Naive thymus-derived CD4-positive, alpha-beta T cell (primary cell): ENCODE data around the gene EIF3F. TPM values are rescaled to one million over a fixed set of nuclear protein-coding genes. Genes with fewer than 3 reads are reported as not detected.

Source experiments
- ATAC-seq: fragments of 150-1000 bp; cut with Tn5 transposase; 2 replicates; pipeline ENCODE4 v1.10.0; 2021; ENCODE audit warnings: mild to moderate bottlenecking, moderate library complexity
- CTCF ChIA-PET: fragments of 350-600 bp; sonication (Branson Sonifier 250); formaldehyde crosslinking; loops from one replicate; lab custom pipeline; 2021; ENCODE audit warnings: antibody characterized with exemption; lab: Charles Lee
- POLR2A ChIA-PET: fragments of 350-600 bp; sonication (Branson Sonifier 250); formaldehyde crosslinking; loops from one replicate; lab custom pipeline; 2021; ENCODE audit warnings: antibody characterized with exemption, inconsistent platforms; lab: Charles Lee
- DNase-seq, 9 donors: peaks; one replicate each; pipeline versions ENCODE4 v3.0.0 to v3.0.0-alpha.2; 2020 to 2022; ENCODE audit warnings: mixed read lengths in 1 of 9
- H3K27ac ChIP-seq: one replicate; pipeline ENCODE4 v1.7.0; 2013; ENCODE audit warnings: mild to moderate bottlenecking, low read depth, low read length, moderate library complexity
- H3K27me3 ChIP-seq, 2 donors: one replicate each; pipeline ENCODE4 v1.7.0; 2013; ENCODE audit warnings: low read length in 2 of 2, mild to moderate bottlenecking in 2 of 2, moderate library complexity in 2 of 2; ENCODE audit not compliant: control insufficient read depth in 2 of 2, insufficient read depth in 2 of 2
- H3K36me3 ChIP-seq, 3 experiments: 1 replicate in 2 of 3; 2 replicates in 1 of 3; pipeline ENCODE4 v1.7.0; 2013; ENCODE audit warnings: low read length in 3 of 3, mild to moderate bottlenecking in 3 of 3, moderate library complexity in 1 of 3; ENCODE audit not compliant: insufficient read depth in 3 of 3, control insufficient read depth in 2 of 3
- H3K4me1 ChIP-seq, 2 donors: one replicate each; pipeline ENCODE4 v1.7.0; 2013; ENCODE audit warnings: low read length in 2 of 2, mild to moderate bottlenecking in 2 of 2, moderate library complexity in 1 of 2; ENCODE audit not compliant: control insufficient read depth in 2 of 2, insufficient read depth in 2 of 2
- H3K4me3 ChIP-seq: 2 replicates; pipeline ENCODE4 v1.7.0; 2013; ENCODE audit warnings: mild to moderate bottlenecking, low read length
- H3K9me3 ChIP-seq, 3 experiments: 1 replicate in 2 of 3; 2 replicates in 1 of 3; pipeline ENCODE4 v1.7.0; 2013; ENCODE audit warnings: low read length in 3 of 3; ENCODE audit not compliant: control insufficient read depth in 2 of 3
- H3K27ac Mint-ChIP-seq, 9 donors: one replicate each; pipeline ENCODE4 v1.8.0; 2020 to 2022; ENCODE audit warnings: mixed read lengths in 9 of 9, mild to moderate bottlenecking in 8 of 9, moderate library complexity in 5 of 9, inconsistent platforms in 2 of 9
- H3K27me3 Mint-ChIP-seq, 5 donors: one replicate each; pipeline ENCODE4 v1.8.0; 2021 to 2022; ENCODE audit warnings: mixed read lengths in 5 of 5, mild to moderate bottlenecking in 1 of 5
- H3K36me3 Mint-ChIP-seq, 5 donors: one replicate each; pipeline ENCODE4 v1.8.0; 2020 to 2022; ENCODE audit warnings: mixed read lengths in 5 of 5, mild to moderate bottlenecking in 3 of 5, inconsistent platforms in 1 of 5
- H3K4me1 Mint-ChIP-seq, 7 donors: one replicate each; pipeline ENCODE4 v1.8.0; 2020 to 2022; ENCODE audit warnings: mixed read lengths in 7 of 7, mild to moderate bottlenecking in 3 of 7, inconsistent platforms in 1 of 7
- H3K4me3 Mint-ChIP-seq, 10 donors: one replicate each; pipeline ENCODE4 v1.8.0; 2020 to 2022; ENCODE audit warnings: mild to moderate bottlenecking in 10 of 10, mixed read lengths in 10 of 10, moderate library complexity in 6 of 10, inconsistent platforms in 2 of 10
- H3K9me3 Mint-ChIP-seq, 11 donors: one replicate each; pipeline ENCODE4 v1.8.0; 2020 to 2022; ENCODE audit warnings: mixed read lengths in 11 of 11, mild to moderate bottlenecking in 4 of 11, inconsistent platforms in 1 of 11, moderate library complexity in 1 of 11
- intact Hi-C, 2 donors: fragments of 100-400 bp; cut with micrococcal nuclease; formaldehyde crosslinking; loops; one replicate each; pipeline ENCODE4 v1.15.1; 2023
- polyA plus RNA-seq, 2 donors: library from polyadenylated mRNA; unstranded; fragments of 300-500 nt; fragmentation: Illumina TruSeq; gene quantifications; one replicate each; pipeline ENCODE4 v1.2.3, GENCODE V29; 2021
- total RNA-seq, 6 experiments: library from RNA in 5 of 6; stranded (reverse) in 5 of 6; gene quantifications; 1 replicate in 5 of 6; 2 replicates in 1 of 6; pipeline ENCODE4 v1.2.3 and lab custom pipeline; 2021 to 2026

The EIF3F gene
- total and polyA plus RNA-seq, 7 experiments from 2014 or later, result 222 to 555 (median 358) TPM

DNA sequence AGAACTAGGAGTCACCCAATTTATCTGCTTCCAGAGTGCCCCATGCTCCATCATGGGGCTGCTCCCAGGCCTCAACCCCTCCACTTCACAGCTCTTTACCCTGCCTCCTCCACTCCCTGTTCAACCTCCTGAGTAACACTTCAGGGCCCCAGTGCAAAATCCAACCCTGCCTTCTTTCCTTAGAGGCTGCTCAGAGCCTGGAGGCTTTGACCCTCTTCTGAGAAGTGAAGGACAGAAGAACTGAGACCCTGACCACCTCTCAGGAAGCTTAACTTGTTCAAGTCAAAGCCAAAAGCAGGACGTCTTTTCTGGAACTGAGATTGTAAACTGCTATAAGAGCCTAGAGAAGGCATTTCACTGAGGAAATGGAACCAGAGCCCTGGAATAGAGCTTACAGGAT is 15.5 kb downstream of the EIF3F start:
- Histone ChIP-seq H3K9me3 (no peaks in the 10 kb centered on the region), H3K27me3 (no peaks in the 10 kb centered on the region), H3K27ac (no peak overlapping the region), H3K36me3 (peaks cover 2 to 24% (median 7%) of the 10 kb centered on the region in 3 experiments), H3K4me3 (no peak overlapping the region), H3K4me1 (no peaks in the 10 kb centered on the region)
- Mint-ChIP-seq H3K27me3 (no peaks in the 10 kb centered on the region), H3K27ac (peak overlapping the region in 1 of 9 donors; percentile 63), H3K4me3 (no peak overlapping the region), H3K36me3 (peaks cover 0 to 23% (median 9%) of the 10 kb centered on the region in 5 donors), H3K9me3 (no peaks in the 10 kb centered on the region), H3K4me1 (no peaks in the 10 kb centered on the region)
- intact Hi-C loops, result loop anchor here in 1 of 2 donors (10.0 kb wide), 1 partner anchor 262 kb away; the partner anchor contains the start of gene LMO1
- POLR2A ChIA-PET, result no interaction called here
- ATAC-seq, result no peak
- CTCF ChIA-PET, result no interaction called here
- no peak for DNase-seq

DNA sequence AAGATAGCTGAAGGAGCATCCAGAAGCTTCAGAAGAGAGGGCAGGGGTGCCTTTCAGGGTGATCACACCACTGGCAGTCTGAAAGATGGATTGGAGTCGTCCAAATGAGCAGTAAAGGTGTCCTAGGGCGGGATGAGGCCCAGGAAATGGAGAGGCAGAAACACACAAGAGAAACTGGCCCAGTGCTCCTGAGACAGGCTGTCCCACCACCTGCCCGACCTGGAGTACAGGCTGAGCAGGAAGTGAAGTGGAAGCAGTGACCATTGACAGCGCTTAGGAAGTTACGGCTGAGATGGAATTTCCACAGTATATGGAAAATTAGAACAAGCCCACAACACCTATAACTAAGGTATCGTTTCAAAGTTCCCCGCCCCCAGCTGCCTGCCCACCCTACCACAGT is 16.1 kb downstream of the EIF3F start:
- Mint-ChIP-seq H3K9me3 (no peaks in the 10 kb centered on the region), H3K27me3 (no peaks in the 10 kb centered on the region), H3K27ac (peak overlapping the region in 1 of 9 donors; percentile 63), H3K4me3 (no peak overlapping the region), H3K36me3 (peaks cover 0 to 20% (median 7%) of the 10 kb centered on the region in 5 donors), H3K4me1 (no peaks in the 10 kb centered on the region)
- Histone ChIP-seq H3K4me3 (no peak overlapping the region), H3K27ac (no peak overlapping the region), H3K9me3 (no peaks in the 10 kb centered on the region), H3K4me1 (no peaks in the 10 kb centered on the region), H3K36me3 (peaks cover 0 to 19% (median 2%) of the 10 kb centered on the region in 3 experiments), H3K27me3 (no peaks in the 10 kb centered on the region)
- DNase-seq (no peak), ATAC-seq (no peak)
- CTCF ChIA-PET, result no interaction called here
- POLR2A ChIA-PET, result no interaction called here
- intact Hi-C loops, result loop anchor here in 1 of 2 donors (10.0 kb wide), 1 partner anchor 262 kb away; the partner anchor contains the start of gene LMO1

DNA sequence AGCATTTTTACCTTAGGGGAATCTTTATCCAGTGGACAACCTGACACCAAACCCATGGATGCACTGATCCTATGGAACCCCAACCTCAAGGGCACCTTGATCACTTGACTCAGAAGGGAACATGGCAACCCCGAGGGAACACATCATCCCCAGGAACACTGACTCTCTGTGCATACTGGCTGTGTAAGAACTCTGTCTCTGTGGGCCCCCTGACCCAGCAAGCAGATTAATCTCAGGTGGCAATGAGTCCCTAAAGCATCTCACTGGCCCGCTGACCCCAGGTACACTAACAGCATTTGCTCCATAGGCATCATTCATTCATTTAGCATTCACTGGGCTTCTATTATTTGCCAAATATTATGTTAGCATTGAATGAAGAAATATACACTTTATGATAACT is 16.9 kb downstream of the EIF3F start:
- Histone ChIP-seq H3K36me3 (peaks cover 0 to 12% (median 0%) of the 10 kb centered on the region in 3 experiments), H3K27me3 (no peaks in the 10 kb centered on the region), H3K27ac (no peak overlapping the region), H3K4me3 (no peak overlapping the region), H3K4me1 (no peaks in the 10 kb centered on the region), H3K9me3 (no peaks in the 10 kb centered on the region)
- POLR2A ChIA-PET, result no interaction called here
- CTCF ChIA-PET, result interaction anchor here (1.5 kb wide), 1 partner anchor 96 kb away, joined by 3 read pairs; no protein-coding TSS in a partner anchor
- DNase-seq (no peak), ATAC-seq (no peak)
- H3K4me3 Mint-ChIP-seq, result no peak overlapping the region
- H3K27me3 Mint-ChIP-seq, result peaks cover 0 to 3% (median 0%) of the 10 kb centered on the region in 5 donors
- H3K27ac Mint-ChIP-seq, result no peak overlapping the region
- H3K9me3 Mint-ChIP-seq, result no peaks in the 10 kb centered on the region
- intact Hi-C loops, result loop anchor here in 1 of 2 donors (10.0 kb wide), 1 partner anchor 261 kb away; the partner anchor contains the start of gene LMO1
- H3K36me3 Mint-ChIP-seq, result peaks cover 0 to 12% (median 4%) of the 10 kb centered on the region in 5 donors
- no peaks in the 10 kb centered on the region for H3K4me1 Mint-ChIP-seq

DNA sequence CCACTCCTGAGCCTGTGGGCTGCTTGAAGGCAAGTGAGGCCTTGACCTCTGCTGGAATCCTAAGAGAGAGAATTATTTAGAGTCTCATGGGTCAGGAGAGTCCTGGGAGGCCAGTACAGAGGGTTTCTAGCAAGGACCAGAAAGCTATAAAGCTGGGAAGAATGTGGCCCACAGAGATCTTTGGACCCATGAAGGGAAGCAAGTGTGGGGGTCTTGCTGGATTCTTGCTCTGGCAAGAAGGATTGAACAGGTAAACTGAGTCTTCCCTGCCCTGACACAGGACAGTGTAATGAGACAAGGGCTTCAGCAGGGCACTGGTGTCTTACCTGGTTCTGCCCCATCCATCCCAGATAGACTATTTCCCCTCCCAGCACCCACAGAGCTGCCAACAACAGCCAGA is 18.4 kb downstream of the EIF3F start:
- Mint-ChIP-seq H3K4me3 (no peak overlapping the region), H3K27me3 (peaks cover 0 to 7% (median 3%) of the 10 kb centered on the region in 5 donors), H3K4me1 (no peaks in the 10 kb centered on the region), H3K36me3 (peaks cover 0 to under 1% (median 0%) of the 10 kb centered on the region in 5 donors), H3K9me3 (no peaks in the 10 kb centered on the region), H3K27ac (no peak overlapping the region)
- Histone ChIP-seq H3K9me3 (no peaks in the 10 kb centered on the region), H3K4me1 (no peaks in the 10 kb centered on the region), H3K27me3 (no peaks in the 10 kb centered on the region), H3K36me3 (no peaks in the 10 kb centered on the region), H3K27ac (no peak overlapping the region), H3K4me3 (no peak overlapping the region)
- ATAC-seq (no peak), DNase-seq (no peak)
- POLR2A ChIA-PET, result no interaction called here
- CTCF ChIA-PET, result interaction anchor here (0.6 to 2.9 kb wide), 5 partner anchors 11 to 1052 kb away, joined by 3 to 26 read pairs (median 7); no protein-coding TSS in a partner anchor
- intact Hi-C loops, result loop anchor here in 1 of 2 donors (10.0 kb wide), 1 partner anchor 259 kb away; the partner anchor contains the start of gene LMO1

DNA sequence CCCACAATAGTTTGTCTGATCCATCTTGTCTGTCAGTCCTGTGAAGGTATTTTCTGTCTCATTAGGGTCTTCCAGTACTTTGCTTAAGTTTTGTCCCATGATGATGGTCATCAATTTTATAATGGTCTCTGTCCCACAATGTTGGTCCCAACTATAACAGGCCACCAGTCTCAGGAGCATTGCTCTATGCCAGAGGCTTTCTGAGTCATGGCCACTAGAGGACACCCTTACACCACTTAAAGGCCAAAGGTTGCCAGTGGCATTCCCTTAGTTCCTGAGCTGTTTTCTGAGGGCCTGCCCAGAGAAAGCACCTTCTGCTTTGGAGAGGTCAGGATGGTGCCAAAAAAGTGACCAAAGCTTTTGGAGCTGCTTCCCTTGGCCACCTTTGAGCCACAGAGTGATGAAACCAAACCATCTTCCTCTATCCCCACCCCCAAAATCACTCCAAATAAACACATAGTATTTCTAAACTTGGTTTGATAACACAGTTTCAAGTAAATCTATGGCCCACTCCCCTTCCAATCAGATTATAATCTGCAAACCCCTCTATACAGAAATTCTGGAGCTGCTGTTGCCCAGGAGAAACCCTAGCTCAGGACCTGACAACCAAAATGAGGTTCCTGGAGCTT is 19.3 kb downstream of the EIF3F start:
- H3K4me1 Mint-ChIP-seq, result no peaks in the 10 kb centered on the region
- H3K4me3 Mint-ChIP-seq, result no peak overlapping the region
- intact Hi-C loops, result loop anchor here (1.0 to 10.0 kb wide), 4 partner anchors 27 to 258 kb away; partner anchors contain the start of gene LMO1 (in 2 of the 2)
- peaks cover 0 to 11% (median 6%) of the 10 kb centered on the region in 5 donors for H3K27me3 Mint-ChIP-seq
- no peak overlapping the region for H3K27ac Mint-ChIP-seq
- H3K27me3 ChIP-seq, result no peaks in the 10 kb centered on the region
- H3K36me3 ChIP-seq, result no peaks in the 10 kb centered on the region
- H3K4me3 ChIP-seq, result no peak overlapping the region
- ATAC-seq (peak; percentile 81), DNase-seq (peak in 6 of 9 donors; percentile 19 to 34 (median 28))
- POLR2A ChIA-PET, result no interaction called here
- no peaks in the 10 kb centered on the region for H3K9me3 ChIP-seq
- H3K36me3 Mint-ChIP-seq, result no peaks in the 10 kb centered on the region
- no peak overlapping the region for H3K27ac ChIP-seq
- no peaks in the 10 kb centered on the region for H3K9me3 Mint-ChIP-seq
- CTCF ChIA-PET, result interaction anchor here (0.6 to 2.9 kb wide), 8 partner anchors 10 to 1051 kb away, joined by 3 to 26 read pairs (median 4); partner anchors contain the start of genes EIF3F and LMO1
- H3K4me1 ChIP-seq, result no peaks in the 10 kb centered on the region

DNA sequence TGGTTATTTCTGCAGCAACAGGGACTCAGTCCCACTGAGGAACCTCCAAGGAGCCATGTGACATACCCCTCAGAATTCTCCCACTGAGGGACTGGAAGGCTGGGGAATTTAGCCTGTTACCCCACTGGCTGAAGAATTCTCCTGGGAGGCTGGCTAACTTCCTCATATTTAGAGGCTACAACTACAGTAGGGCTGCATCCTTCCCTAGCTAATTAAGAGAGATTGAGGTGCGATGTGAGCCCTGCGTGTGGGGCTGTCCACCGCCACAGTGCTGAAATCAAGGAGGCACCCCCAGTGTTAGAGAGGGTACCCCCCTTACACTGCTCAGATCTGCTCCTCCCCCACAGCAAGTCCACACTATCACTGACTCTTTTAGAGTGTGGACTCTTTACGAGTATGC is 21.1 kb downstream of the EIF3F start:
- Histone ChIP-seq H3K27me3 (no peaks in the 10 kb centered on the region), H3K27ac (no peak overlapping the region), H3K4me1 (no peaks in the 10 kb centered on the region), H3K36me3 (no peaks in the 10 kb centered on the region), H3K4me3 (no peak overlapping the region), H3K9me3 (no peaks in the 10 kb centered on the region)
- ATAC-seq, result no peak
- POLR2A ChIA-PET, result no interaction called here
- CTCF ChIA-PET, result interaction anchor here (2.9 kb wide), 1 partner anchor 91 kb away, joined by 26 read pairs; no protein-coding TSS in a partner anchor
- H3K4me1 Mint-ChIP-seq, result no peaks in the 10 kb centered on the region
- H3K27me3 Mint-ChIP-seq, result peaks cover 4 to 14% (median 7%) of the 10 kb centered on the region in 5 donors
- DNase-seq, result no peak
- H3K36me3 Mint-ChIP-seq, result no peaks in the 10 kb centered on the region
- intact Hi-C loops, result loop anchor here in 1 of 2 donors (10.0 kb wide), 1 partner anchor 257 kb away; the partner anchor contains the start of gene LMO1
- no peak overlapping the region for H3K4me3 Mint-ChIP-seq
- no peaks in the 10 kb centered on the region for H3K9me3 Mint-ChIP-seq
- no peak overlapping the region for H3K27ac Mint-ChIP-seq
